ENCODE results near the gene CNTN5.

- no peak for TF ChIP-seq CTCF (optimal IDR thresholded peaks at IDR 0.05 in 1 of 3, IDR thresholded peaks at IDR 0.05 in 1 of 3, conservative IDR thresholded peaks at IDR 0.05 in 1 of 3; ENCODE audit: extremely low read depth in 1 of 3, insufficient read depth in 2 of 3, low read length in 3 of 3)
- no peak for TF ChIP-seq EZH2 (IDR thresholded peaks at IDR 0.05; ENCODE audit: low read length)
Observed at GRCh38 chr11:99281331-99281730, 260.6 kb downstream of the CNTN5 start.
